HuH-7 (cell line): ENCODE results near the gene FOXA1.
"Not testable (repeated sequence)": the region's sequence is repeated elsewhere in the genome, so short reads cannot be mapped to it uniquely, and the experiment has no call there.

Experiments used
- DNase-seq: peaks from one replicate; pipeline ENCODE4 v3.0.0; 2011; ENCODE audit warnings: low spot score

The FOXA1 gene

GRCh38 chr14:37558740-37559139 is 36.3 kb downstream of the FOXA1 start:
- DNase-seq: no peak

GRCh38 chr14:37555596-37555995 is 39.5 kb downstream of the FOXA1 start:
- not testable (repeated sequence) for DNase-seq

- DNase-seq: no peak
These were observed 41.0 kb downstream of the FOXA1 start for GRCh38 chr14:37553935-37554550.

GRCh38 chr14:37551119-37551518 is 43.9 kb downstream of the FOXA1 start:
- DNase-seq: no peak

DNA sequence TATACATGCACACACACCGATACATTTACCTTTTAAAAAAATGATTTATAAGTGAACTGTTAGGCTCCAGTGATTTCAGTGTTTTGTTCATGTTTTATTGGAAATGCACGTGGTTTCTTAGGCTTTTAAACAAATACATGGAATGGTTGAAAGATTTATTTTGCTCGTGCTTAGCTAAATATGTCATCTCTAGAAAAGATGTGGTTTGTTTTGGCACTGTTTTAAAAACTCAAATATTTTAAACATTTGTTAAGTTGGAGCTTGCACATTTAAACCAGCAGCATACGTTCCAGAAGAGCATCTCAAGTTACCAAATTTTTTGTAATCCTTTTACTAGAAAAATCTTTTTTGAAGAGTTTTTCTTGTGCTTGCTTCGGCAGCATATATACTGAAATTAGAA is 44.5 kb downstream of the FOXA1 start:
- no peak for DNase-seq

DNA sequence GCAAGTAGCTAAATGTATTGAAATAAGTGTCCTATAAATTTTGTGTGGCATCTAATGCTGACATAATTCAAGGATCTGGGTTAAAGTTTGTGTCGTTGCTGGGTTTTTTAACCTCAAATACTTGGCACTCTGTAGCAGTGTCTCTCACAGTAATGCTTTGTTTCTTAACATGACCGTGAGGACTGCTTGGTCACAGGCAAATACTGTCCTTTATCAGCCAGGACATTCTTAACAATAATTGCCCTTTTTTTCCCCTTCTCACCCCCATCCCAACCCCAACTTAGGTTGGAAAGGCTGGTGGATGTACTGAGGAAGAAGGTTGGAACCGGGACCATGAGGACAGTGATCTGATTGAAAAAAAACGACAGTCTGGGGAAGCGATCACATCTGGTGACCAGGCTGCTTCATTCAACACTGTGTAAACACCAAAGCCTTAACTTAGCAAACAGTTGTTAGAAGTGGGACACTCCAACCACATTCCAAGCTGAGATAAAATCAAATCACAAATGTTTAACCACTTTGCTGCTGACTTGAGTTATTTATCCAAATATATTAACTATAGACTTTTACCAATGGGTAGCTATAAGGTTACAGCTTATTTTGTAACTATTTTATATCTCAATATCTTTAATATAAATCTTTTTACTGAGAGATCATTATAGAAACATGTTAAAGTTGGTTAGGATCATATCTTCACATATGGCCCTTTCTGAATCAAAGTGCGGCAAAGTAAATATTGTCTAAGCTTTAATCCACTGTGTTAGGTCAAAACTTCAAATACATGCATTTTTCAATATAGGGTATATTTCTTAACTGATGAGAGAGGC is 48.2 kb downstream of the FOXA1 start:
- peak; percentile 42 for DNase-seq

GRCh38 chr14:37545174-37545573 is 49.9 kb downstream of the FOXA1 start:
- no peak for DNase-seq

GRCh38 chr14:37544407-37544806 is 50.6 kb downstream of the FOXA1 start:
- DNase-seq: no peak

DNA sequence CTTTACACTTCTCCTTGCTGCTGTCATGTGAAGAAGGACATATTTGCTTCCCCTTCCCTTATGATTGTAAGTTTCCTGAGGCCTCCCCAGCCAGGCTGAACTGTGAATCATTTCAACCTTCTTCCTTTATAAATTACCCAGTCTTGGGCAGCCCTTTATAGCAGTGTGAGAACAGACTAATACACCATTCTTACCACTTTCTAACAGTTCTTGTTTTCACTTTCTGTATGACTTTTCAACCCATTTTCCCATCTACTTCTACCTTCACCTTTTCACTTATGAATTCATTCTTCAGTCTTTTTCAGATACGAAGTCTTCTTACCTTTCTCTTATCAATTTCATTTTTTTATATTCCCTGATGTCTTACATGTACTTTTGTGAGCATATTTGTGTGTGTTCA is 55.1 kb downstream of the FOXA1 start:
- no peak for DNase-seq
